SKM-1 (cell line): ENCODE measurements around the gene SHLD1.
A peak's percentile ranks its signal among the peaks of the same experiment; 100 is the strongest.

ENCODE experiments used
- DNase-seq: peaks from one replicate; lab custom pipeline; 2025; ENCODE audit not compliant: unreplicated experiment; lab: John Stamatoyannopoulos, UW

Gene SHLD1

DNA sequence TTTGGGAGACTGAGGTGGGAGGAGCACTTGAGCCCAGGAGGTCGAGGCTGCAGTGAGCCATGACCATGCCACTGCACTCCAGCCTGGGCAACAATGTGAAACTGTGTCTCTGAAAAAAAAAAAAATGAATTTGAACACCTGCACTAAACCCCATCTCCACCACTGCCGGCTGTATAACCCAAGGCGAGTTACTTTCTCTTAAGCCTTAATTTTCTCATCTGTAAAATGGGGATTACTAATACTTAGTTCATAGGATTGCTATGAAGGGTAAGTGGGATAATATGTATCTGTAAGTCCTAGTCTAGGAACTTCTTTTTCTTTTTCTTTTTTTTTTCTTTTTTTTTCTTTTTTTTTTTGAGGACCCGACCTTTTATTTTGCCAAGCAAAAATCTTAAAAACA lies 61.5 kb downstream of the SHLD1 start:
- DNase-seq, result no peak

DNA sequence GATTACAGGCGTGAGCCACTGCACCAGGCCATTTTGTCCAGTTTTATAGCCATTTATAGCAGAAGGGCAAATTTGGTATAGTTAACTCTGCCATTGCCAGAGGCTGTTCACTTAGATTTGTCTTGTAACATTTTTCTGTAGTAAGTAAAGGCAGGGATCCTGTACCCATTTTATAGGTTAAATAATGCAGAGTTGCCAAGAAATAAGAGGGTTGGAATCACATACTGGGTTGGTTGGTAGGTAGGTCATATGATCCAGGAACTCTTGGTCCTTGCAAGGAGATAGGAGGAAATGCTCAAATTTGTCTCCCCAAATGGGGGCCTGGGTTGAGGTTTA lies 68.1 kb downstream of the SHLD1 start:
- DNase-seq, result no peak

DNA sequence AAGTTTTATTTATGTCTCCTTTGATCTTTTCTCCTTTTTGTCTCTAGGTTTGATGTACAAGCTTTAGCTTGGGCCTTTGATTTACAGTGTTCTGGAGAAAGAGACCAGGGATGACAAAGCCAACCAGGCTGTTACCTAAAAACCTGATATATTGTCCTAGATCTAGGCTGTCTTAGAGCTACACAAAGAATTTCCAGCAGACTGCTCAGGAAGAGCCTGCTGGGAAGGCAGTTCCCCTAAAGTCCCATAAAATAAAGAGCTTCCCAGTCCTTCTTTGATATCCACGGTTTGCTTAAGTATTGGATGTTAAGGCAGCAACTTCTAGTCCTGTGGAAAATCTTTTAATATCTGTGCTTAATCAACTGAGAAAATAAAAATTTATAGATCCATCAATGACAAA lies 70.5 kb downstream of the SHLD1 start:
- DNase-seq, result no peak

DNA sequence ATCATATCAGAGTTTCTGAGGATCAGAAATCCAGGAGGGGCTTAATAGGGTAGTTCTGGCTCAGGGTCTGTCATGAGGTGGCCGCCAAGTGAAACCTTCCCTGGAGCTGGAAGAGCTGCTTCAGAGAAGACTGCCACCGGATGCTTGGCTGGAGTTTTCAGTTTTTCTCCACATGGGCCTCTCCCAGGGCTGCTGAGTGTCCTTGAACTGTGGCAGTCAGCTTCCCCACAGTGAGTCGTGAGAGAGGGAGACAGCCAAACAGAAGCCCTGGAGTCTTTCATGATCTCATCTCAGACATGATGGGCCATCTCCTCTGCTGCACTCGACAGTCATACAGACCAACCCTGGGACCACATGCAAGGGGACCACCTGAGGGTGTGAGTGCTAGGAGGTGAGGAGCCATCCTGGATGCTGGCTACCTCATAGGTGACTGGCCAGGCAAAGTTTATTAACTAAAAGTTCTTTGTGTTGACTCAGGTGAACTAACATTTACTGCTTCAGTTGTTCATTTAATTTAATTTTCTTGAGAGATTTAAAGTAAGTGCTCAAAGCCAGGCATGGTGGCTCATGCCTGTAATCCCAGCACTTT lies 71.5 kb downstream of the SHLD1 start:
- no peak for DNase-seq

DNA sequence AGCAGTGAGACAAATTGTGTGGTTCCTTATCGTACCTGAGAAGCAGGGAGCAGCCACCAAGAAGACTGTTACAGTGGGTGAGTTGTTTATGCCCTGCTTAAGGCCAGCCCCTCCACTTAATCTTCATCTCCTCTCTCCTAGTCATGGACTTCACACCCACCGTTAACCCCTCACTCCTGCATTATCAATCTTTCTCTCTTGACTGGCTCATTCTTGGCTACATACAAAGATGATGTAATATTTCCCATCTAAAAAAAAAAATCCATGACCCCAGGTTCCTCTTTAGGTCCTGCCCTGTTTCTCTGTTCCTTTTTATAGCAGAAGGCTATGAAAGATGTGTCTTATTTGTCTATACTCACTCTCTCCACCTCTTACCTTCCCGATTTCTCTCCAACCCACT lies 72.4 kb downstream of the SHLD1 start:
- DNase-seq, result peak; percentile 36

DNA sequence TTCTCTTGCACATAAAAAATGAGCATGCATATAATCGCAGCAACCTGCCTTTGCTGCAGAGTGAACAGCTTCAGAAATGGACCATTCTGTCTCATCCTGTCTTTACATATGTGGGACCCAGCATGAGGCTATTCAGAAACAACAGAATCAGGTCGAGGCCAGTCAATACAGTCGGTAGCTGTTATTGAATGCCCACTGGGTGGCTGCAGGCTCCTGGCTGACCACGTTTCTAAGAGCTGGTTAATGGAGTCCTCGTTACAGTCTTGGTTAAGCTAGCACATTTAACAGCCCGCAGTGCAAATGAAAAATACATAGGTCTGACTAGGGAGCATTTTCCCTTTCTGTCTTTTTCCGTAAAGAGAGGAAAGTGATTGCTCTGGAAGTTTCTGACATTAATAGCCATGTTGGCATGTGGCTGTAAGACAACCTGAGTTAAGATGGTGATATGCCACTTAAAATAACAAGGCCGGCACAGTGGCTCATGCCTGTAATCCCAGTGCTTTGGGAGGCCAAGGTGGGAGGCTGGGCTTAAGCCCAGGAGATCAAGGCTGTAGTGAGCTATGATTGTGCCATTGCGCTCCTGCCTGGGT lies 75.0 kb downstream of the SHLD1 start:
- DNase-seq, result no peak

DNA sequence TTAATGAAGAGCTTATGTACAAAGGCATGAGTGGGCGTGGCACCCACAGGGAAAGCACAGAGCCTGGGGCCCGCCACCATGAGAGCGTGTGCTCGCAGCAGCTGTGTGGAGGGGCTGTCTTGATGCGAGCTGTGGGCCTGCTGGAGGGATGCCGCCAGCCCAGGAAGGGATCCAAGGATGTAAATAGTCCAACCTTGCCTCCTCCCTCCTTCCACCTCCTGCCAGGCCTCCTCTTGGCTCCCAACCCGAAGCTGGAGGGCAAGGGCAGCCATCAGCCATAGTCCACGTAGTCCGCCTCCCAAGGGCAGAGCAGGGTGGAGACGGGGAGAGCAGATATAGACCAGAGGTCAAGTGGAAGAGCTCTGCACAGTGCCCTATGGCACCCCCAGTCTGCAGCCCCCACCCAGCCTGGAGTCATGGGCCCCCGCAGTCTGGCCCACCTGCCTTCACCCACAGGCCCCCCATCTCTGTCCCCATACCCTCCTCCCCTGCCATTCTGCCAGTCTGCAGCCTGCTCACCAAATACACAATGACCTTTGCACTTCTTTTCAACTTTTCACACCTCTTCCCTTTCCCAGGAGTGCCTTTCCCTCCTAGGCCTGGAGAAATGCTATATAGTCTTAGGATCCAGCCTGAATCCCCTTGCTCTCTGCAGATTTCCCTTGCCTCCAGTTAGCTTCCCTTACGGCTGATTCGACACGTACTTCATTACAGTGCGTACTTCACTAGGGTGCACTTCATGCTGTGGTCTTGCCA lies 77.1 kb downstream of the SHLD1 start:
- DNase-seq, result no peak

DNA sequence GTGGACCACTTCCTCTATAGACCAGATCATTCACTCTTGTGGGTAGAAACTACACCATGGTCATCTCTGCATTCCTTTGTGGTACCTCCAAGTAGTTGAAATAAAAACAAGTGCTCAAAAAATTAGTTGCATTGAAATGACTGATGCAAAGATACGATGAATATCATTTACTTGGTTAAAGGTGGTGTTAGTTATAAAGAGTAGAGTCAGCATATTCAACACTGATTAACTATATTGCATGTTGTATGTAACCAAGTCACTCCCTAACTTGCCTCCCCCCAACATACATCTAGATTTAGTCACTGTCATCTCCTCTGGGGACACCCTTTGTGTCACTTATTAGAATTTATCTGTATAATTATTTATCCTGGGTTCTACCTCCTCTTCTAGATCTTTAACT lies 77.7 kb downstream of the SHLD1 start:
- no peak for DNase-seq

DNA sequence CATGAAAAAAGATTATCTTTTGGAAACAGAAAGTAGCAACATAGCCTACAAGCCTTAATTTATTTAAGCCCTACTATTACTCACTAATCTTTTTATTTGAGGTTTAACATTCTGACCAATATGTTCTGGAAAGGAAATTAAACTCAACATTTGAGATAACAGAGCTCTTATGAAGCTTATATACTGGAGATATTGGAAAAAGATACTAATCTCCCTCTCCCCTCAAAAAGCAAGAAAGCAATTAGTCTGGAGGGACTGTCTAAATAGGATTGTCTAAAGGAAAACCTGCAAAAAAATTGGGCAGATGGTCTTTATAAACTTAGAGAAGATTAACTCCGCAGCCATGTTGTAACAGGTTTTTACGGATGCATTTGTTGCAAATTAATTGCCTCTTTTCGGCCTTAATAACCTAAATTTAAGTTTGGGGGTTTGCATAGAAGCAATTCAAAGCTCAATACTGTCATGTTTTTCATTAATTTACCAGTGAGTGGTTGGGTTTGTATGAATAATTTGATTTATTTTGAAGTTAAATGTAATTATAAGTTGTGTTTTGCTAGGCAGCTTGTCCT lies 79.1 kb downstream of the SHLD1 start:
- no peak for DNase-seq

DNA sequence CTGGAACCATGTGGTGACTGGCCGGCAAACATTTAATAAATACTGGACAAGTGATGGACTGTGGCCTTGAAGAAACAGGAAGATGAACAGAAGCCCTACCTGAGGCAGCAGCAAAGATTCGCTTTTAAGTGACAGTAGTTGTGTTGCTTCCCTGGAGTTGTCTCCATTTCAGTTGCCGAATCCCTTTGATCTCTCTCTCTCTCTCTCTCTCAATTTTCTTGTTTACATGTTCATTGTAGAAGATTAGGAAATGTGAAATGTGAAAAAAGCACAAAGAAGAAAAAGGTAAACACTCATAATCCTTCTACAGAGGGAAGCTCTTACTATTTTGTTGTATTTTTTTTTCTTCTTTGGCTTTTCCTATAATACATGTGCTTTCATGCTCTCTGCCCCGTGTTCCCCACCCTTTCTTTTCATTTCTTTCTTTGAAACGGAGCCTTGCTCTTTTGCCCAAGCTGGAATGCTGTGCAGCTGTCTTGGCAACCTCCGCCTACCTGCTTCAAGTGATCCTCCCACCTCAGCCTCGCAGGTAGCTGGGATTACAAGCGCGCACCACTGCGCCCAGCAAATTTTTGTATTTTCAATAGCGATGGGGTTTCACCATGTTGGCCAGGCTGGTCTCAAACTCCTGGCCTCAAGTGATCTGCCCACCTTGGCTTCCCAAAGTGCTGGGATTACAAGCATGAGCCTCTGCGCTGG lies 81.5 kb downstream of the SHLD1 start:
- DNase-seq, result no peak

DNA sequence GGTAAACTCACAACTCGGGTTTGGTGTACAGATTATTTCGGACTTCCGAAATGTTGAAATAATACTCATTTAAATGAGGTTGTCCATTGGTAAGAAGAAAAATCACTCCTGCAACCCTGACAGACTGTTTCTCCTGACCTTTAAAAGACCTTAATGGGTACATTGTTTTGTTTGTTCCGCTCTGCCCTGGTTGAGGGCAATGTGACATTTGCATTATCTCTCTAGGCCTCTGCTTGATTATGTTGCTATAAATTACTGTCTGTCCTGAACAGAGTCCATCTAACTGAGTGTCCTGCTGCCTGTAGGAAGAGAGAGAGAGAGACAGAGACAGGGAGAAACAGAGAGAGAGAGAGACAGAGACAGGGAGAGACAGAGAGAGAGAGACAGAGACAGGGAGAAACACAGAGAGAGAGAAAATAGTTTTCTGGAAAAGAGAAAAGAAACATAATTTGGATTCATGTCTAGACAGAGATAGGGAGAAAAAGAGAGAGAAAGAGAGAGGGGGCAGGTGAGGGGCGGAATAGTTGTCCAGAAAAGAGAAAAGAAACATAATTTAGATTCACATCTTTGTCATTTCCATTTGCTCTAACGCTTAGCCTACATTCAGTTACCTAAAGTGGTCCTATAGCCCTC lies 83.2 kb downstream of the SHLD1 start:
- no peak for DNase-seq

DNA sequence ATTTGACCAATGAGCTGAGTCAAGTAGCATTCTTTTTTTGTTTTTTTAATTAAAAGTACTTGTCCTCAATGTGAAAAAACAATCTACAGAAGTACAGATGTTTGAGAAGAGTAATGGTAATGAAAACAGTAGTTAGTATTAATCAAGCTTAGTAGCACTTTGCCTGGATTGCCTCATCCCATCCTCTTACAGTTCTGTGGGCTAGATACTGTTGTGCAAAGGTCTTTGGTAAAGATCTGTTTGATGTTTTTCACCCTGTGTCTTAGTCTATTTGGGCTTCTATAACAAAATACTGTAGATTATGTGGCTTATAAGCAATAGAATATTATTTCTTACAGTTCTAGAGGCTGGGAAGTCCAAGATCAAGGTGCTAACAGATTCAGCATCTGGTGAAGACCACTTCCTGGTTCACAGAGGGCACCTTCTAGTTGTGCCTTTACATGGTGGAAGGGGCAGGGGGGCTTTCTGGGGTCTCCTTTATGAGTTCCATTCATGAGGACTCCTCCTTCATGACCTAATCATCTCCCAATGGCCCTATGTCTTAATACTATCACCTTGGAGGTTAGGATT lies 84.3 kb downstream of the SHLD1 start:
- DNase-seq, result no peak

DNA sequence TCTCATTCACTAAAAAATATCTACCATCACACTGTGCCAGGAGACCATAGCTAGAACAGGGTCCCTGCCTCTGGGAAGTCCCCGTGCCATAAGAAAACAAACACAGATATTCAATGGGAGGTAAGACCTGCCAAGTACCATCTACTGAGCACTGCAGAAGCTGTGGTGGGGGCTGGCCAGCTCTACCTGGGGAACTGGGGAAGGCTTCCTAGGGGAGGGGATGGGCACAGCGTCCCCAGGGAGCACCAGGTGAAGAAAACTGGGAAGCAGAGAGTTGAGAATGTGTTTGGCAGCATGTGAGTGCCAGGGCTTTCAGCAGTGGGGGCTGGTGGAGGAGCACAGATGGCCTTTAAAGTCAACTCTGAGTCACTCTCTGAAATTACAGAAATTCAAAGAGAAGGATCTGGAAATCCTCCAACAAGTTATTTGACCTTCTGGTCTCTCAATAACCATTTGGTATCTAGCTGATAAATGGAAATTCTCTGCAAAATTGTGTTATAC lies 85.2 kb downstream of the SHLD1 start:
- no peak for DNase-seq

DNA sequence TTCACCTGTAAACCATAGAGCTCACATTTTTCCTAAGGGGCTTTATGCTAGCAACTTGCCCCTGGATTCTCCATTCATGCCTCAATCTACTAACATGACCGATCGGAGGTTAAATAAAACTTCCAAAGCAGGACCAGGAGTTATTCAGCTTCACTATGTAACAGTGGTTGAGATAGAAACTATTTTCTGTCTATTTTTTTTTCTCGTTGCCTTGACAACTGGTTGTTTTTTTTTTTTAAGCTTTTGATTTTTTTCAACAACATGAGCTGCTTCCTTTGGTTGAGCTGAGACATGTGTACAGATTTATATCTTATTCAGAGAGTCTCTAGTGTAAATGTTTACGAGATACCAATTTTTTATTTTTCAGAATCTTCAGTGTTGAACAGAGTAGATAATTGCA lies 85.7 kb downstream of the SHLD1 start:
- no peak for DNase-seq

DNA sequence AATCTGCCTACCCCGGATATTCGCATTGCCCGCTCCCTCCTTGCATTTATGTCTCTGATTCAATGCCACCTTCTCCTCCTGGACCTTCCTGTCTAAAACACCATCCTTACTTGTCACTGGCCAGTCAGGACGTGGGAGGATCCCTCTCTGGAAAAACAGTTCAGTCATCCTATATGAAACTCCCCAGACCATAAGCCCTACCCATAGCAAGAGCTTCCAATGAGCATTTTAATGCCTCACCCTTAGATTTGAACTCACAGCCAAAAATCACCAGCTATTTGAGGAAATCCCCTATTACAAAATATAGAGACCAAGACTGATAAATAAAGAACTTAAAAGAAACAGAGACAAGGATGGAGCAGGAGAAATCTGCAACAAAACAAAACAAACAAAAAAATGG lies 86.4 kb downstream of the SHLD1 start:
- DNase-seq, result no peak

DNA sequence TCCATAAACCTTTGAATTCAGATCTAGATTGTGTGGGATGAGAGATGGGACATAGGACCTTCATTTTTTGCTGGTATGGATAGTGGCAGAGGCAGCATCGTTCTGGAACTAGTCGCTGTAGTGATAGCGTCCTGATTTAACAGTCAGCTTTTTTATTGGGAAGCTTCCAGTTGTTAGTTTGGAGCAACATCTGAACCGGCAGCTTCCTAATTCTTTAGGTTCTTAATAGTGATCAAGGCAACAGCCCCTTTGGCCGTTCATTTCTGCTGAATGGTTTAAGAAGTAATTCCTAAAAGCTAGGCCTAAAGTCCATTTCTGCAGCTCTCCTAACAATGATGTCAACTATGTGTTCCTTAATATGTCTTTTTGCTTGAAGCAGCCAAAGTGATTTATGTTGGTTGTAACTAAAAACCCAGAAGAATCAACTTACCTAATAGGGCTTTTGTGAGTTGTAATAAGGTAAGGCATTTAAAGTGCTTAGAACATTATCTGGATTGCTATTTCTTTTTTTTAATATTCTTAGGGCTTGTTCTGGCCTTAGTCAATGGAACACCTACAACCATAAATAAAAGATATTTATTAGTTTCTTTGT lies 90.3 kb downstream of the SHLD1 start:
- no peak for DNase-seq

DNA sequence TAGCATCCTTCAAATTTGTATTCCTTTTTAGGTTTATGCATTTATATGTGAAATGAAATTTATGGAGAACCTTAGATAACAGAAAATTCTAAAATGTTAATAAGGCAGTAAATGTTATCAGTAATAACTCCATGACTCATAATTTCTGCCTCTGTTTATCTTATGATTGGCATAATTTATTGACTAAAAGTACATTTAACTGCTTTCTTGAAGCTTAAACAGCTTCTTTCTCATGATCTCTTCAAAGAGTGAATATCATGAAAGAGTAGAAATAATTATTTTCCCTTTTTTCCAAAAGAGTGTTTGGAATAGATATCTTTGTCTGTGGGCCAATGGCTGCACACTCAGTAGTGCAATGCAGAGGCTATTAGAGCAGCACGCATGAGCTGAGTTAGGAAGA lies 91.3 kb downstream of the SHLD1 start:
- DNase-seq, result no peak

DNA sequence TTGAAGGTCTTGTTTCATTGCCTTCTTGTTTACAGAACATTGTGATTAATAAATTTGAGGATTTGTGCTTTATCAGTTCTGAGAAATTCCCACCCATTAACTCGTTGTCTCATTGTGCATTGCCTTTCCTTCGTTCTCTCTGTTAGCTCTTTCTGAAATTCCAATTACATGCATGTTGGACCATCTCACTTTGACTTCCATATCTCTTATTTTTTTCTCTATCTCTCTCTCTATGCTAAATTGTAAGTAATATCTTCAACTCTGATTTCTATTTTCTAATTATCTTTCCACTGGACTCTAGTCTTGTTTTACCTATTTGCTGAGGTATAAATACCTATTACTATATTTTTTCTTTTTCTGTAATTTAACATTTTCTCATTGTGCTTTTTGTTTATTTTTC lies 92.3 kb downstream of the SHLD1 start:
- DNase-seq, result no peak

DNA sequence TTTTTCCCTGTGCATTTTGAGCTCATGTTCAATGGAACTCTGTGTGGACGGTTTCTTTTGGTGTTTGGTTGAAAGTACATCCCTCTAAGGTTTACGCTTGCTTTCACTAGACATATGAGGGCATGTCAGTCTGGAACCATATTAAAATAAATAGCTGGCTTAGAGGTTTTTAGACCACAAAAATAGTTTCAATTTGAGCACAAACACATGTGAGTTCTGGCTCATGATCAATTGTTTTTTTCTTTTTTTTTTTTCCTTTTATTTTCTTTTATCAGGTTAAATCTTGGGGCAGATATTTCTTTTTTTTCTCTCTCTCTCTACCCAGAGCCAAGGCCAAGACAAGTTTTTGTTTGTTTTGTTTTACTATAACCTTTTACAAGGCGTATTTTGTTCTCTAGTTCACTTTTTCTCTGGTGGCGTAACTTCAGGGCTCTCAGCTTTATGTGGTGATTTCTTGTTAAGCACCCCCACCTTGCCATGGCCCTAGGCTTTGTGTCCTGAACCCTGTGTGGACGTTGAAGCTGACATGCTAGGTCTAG lies 92.9 kb downstream of the SHLD1 start:
- no peak for DNase-seq

DNA sequence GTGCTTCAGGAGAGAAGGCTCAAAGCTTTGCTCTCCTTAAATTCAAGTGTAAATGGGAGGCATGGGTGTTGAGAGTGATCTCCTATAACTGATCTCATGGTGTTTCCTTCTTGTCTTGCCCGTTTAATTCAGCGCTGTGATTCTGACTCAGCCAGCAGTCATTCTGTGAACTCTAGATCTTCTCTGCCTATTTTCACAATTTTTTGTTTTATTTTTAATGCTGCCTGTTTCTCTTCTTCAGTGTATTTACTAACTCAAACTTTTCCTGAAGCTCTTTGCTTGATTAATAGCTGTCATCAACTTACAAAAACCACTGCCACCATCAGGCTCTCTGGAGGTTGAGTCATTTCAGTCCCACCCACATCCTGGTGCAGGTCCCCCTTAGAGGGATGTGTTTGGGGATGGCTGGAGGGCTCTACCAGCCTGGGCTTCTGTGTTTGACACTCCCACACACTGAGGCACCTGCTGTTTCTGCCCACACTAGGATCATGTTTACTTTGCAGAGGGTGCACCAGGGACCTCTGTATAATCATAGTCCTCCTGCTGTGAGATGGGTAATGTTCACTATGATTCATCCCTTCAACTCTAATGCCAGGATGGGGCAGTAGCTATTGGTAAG lies 94.0 kb downstream of the SHLD1 start:
- no peak for DNase-seq
